NCI-H2081 (cell line): ENCODE measurements around the gene RBFOX2.
A peak's percentile ranks its signal among the peaks of the same experiment; 100 is the strongest.
"Not testable (repeated sequence)": the region's sequence is repeated elsewhere in the genome, so short reads cannot be mapped to it uniquely, and the experiment has no call there.

Source experiments
- DNase-seq, 2 experiments: peaks; one replicate each; lab custom pipeline; 2025; lab: John Stamatoyannopoulos, UW

The RBFOX2 gene

DNA sequence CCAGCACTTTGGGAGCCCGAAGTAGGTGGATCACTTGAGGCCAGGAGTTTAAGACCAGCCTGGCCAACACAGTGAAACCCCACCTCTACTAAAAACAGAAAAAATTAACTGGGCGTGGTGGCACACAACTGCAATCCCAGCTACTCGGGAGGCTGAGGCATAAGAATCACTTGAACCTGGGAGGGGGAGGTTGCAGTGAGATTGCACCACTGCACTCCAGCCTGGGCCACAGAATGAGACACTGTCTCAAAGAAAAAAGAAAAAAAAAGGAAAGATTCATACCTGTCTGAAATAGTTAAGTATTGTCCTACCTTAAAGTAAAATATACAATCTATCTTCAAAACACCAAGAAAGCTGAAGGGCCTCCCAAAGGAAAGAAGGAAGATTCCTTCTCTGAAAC is 20.1 kb downstream of the RBFOX2 start:
- no peak for DNase-seq

DNA sequence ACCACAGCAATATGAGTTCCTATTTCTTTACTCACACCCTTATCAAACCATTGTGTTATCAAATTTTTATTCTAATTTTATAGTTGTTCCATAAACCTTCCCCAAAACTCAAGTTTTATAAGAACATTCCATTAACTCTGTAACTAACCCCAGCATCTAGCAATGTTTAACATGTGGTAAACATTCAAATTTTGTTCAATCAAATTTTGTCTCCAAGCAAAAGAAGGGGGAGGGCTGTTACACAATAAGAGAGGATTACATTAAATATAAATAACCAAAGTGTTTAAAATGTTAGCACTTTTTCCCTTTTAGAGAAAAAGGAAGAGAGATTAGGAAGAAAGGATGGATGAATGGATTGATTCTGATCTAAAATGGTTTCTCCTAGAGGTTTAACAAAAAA is 20.5 kb downstream of the RBFOX2 start:
- no peak for DNase-seq

DNA sequence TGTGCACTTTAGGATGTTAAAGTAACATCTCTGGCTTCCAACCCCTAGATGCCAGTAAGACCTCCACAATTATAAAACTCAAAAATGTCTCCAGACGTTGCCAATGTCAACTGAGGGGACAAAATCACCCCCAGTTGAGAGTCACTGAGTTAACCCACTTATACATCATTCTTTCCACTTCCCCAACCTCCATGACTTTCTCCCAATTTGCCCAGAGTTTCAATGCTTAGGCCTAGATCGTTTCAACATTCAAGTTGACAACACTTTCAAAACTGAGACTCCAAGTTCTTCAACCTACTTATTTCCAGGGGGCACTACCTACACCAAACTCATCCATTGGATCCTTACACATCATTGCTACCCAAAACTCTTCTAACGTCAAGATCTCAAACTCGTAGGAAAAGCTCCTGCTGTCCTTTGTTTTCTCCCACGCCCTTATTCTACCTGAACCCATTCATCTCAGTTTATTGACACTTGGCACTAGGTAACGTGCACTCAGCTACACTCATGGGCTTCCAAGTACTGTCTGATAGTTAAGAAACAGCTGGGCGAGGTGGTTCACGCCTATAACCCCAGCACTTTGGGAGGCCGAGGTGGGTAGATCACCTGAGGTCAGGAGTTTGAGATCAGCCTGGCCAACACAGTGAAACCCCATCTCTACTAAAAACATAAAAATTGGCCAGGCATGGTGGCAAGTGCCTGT is 24.5 kb downstream of the RBFOX2 start:
- DNase-seq = no peak

DNA sequence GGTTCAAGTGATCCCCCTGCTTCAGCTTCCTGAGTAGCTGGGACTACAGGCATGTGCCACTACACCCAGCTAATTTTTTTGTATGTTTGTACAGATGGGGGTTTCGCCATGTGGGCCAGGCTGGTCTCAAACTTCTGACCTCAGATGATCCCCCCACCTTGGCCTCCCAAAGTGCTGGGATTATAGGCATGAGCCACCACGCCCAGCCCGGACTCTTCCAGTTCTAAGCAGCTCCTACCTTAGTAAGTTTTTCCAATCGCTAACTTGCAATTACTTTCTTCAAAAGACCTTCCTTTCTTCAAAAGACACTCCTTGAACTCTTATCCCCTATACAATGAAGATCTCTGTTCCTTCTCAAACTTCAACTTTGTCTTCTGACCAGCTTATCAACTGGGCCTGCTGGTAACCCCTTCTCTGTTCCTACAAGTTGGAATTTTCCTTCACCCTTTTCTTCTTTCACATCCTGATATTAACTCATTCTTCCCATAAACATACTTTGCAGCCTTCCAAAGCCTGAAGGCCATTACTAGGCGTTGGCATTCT is 25.8 kb downstream of the RBFOX2 start:
- no peak for DNase-seq

DNA sequence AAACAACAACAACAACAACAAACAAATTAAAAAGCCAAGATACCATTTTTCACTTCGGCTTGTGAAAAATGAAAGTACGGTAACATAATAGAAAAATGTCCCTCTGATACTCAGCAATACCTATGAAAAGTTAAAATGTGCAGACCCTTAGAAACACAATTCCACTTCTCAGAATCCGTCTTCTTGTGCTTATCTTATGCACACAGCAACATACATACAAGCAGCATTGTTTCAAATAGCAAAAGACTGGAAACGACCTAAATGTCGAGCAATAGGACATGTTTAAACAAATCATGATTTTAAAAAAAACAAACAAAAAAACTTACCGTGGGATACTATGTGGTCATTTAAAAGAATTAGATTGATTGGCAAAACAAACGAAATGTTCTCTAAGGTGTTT is 26.5 kb downstream of the RBFOX2 start:
- no peak for DNase-seq

DNA sequence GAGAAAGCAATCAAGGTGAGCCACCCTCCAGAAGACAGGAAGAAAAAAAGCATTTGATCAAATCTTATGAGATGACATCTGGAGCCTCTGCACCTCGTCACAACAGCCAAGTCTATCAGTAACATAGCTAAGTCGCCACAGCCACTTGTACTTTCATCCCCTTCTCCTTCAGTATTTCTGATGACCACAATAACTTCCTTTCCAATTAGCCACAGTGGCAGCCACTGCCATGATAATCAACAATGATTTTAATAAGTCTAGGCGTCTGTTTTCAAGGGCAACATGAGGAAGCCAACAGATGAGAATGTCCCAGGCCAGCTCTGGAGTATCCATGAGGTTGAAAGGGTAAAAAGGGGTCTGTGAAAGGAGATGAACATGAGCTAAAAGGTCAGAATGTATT is 29.9 kb downstream of the RBFOX2 start:
- no peak for DNase-seq

DNA sequence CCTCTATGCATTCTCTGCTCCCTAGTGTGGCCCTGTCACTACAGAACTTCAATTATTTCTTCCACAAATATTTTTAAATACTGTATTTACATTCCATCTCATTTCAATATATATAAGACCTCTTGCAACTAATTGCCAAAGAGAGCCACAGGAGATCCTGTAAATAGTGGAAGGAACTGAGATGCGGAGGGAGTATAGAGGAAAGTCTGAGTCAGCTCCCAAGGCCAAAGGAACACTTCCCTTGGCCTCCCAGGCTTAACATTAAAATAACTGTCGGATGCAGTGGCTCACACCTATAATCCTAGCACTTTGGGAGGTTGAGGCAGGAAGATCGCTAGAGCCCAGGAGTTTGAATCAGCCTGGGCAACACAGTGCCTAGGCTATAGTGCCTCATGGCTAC is 31.2 kb downstream of the RBFOX2 start:
- DNase-seq = no peak

DNA sequence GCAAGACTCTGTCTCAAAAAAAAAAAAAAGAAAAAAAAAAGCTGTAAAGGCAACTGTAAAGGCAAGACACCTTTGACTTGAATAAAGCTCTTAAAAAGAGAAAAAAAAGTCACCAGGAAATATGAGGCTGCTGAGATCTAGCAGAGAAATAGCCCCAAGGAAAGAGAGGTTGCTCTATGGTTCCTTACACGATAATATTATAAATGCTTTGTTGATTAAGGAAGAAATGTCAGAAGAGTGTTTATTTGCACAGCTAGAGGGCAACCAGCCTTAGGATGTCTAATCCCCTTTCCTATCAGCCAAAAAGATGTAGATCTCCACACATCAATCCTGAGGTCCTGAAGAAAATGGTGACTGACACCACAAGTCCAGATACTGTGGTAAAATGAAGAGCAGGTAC is 32.0 kb downstream of the RBFOX2 start:
- no peak for DNase-seq

DNA sequence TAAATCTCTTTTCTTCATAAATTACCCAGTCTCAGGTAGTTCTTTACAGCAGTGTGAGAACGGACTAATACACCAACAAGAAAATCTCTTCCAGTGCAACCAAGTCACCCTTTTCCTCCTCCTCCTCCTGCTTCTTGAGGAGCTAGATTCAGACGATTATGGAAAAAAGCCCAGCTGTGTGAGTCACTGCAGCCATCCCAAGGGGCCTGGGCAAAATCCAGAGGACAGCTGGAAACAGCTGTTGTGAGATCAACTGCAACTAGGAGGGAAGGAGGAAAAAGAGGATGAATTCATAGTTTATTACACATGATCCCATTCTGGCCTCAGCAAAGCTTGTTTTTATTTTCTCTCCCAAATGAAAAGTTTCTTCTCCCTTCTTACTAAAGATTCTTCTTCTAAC is 32.9 kb downstream of the RBFOX2 start:
- DNase-seq = no peak

DNA sequence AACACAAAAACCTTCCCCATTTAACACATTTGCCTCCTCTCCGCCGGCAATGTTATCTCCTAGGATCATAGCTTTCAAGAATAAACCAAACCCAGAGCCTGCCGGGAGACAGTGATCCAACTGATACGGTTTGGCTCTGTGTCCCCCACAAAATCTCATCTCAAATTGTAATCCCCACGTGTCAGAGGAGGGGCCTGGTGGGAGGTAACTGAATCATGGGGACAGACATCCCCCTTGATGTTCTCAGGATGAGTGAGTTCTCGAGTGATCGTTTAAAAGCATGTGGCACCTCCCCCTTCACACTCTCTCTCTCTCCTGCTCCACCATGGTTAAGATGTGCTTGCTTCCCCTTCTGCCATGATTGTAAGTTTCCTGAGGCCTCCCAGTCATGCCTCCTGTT is 33.3 kb downstream of the RBFOX2 start:
- no peak for DNase-seq

DNA sequence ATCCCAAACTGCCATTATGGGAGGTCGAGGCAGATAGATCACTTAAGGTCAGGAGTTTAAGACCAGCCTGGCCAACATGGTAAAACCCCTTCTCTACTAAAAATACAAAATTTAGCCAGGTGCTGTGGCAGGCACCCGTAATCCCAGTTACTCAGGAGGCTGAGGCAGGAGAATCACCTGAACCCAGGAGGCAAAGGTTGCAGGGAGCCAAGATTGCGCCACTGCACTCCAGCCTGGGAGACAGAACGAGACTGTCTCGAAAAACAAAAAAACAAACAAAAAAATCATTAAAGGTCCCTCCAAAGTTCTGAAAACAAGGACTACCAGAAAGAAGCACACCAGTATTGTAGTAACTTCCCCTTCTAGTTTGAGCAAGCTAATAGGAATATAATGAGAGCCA is 34.9 kb downstream of the RBFOX2 start:
- DNase-seq = not testable (repeated sequence)

DNA sequence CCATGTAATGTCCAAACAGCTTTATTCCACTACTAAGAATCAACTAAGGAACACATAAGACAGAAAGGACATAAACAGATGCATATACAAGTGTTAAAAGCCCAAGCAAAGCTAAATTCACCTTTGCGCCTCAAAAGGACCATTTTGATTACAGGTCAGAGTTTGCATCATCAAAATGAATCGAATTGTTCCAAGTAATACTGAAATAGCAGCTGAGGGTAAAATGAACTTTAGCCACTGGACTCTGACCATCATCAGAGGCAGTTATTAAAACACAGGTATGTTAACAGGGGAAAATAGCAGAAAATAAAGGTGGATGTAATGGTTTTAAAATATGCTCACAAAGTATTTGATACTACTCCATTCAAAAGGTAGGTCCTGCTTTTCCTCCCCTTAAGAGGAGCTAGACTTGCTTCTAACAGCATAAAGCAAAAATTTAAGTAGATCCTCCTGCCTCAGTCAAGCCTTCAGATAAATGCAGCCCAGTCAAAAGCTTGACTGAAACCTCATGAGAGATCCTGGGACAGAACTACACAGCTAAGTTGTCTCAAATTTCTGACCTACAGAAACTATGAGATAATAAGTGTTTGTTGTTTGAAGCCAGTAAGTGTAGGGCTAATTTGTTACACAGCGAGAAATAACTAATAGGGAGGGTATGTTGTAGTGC is 35.4 kb downstream of the RBFOX2 start:
- no peak for DNase-seq

DNA sequence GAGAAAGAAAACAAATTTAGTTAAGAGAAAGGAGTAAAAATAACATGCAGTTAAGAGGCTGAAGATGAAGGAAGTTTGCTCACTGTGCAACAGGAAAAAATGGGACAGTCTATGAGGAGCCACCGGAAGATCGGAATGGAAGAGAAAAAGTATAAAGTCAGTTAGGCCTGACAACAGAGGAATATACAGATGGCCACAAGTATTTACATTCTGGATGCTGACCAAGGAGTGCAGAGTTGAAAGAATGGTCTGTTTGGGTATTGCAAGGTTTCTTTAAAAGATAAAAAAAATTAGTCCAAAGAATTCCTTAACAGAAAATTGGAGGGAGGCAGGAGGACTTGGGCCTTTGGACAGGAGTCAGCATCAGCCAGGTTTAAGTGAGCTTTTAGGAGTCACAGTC is 37.5 kb downstream of the RBFOX2 start:
- DNase-seq = no peak

DNA sequence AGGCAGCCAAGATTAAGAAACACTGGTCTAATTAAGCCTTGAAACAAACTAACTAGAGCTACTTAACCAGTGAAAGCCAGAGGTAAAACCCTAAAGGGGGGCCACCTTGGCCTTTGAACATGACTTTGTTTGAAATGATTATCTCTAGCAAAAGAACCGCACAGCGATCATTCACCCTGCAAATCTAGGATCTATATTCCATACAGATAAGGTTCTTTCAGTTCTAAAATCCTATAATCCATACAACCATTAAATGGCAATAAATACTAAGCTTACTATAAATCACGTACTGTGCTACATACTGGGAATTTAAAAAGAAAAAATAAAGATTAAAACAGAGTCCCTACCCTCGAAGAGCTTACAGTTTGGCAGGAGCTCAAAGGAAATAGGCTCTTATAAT is 40.6 kb downstream of the RBFOX2 start:
- DNase-seq = no peak

DNA sequence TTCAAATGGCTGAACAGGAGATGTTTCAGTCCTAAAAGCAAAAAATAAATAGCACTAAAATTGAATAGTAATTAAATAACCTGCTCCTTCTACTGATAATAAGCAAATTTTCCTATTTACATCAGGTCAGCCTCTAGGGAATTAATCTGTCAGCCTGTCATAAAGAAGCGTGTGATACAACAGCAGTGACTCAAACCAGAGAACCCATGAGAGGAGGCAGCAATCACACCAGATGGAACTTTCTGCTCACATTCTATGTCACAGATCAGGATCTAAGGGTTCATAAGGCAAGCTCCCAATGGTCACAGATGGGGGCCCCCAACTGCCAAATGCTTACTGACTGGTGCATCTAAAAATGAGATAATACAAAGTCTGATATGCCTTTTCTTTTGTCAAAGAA is 41.1 kb downstream of the RBFOX2 start:
- DNase-seq = no peak

DNA sequence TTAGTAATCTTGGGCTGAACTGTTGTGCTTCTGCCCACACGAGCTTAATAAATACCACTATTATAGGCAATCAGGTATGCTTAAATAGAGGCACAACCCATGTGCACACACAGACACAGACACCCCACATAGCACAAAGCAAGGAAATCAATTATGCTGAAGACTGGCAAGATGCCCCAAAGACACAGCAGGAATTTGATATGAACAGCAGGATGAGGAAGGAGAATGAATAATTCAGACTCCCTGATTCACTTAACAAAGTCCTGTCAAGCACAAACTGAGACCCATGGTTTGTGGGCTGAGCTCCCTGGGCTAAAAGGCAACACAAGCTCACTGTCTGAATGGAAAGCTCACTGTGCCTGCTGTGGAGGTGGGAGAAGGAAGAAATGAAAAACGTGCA is 42.5 kb downstream of the RBFOX2 start:
- DNase-seq = no peak

DNA sequence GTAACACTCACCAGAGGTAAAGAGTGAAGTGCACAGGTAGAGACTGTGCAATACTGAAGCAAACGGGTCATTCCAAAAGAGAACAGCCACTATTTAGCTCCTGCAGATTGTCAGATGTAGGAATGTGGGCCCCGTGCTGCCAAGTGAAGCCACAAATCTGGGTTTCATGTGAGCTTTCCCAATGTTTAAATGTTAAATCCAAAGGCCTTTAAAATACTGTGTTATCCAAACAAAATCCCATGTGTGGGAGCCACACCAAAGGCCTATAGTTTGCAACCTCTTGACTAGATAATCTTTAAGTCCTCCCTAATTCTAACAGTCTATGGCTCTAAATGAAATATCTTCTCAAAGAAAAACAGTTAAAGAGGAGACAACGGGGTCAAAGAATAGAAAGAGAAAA is 43.3 kb downstream of the RBFOX2 start:
- DNase-seq = no peak

DNA sequence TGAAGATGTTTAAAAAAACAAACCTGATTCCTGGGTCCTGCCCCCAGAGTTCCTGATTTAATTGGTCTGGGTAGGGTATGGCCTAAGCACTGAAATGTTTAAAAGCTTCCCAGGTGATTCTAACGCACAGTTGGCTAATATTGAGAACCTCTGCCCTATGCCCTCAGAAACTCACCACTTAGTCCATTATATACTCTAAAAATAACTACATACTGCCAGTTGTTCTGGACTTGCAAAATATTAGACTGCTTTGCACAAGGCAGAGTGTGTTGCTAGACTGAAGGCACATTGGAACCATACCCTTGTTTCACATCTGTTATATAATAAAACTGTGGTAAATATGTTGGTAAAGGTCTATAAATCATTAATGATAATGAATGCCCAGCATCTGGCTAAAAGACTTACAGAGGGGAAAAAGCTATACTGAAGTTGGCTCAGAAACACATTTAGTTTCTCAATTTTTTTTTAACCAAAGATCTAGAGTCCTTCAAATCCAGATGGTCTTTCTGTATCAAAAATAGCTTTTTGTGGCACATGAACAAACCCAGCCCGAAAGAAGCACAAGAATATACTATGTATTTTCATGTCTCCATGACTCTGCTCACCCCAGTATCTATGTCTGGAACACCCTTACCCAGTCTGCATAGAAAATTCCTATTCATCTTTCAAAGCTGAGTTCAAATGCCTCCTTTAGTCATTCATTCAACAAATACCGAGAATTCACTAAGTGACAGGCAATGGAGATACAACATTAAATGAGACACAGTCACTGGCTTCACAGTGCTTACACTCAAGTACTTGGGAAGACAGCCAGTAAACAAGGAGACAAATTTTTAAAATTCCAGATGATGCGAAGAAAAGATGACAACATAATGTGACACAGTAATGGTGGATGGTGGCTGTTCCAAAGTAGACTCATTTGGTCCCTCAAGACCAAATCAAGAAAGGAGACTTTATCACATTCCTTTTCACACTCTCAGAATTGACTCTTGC is 44.1 kb downstream of the RBFOX2 start:
- DNase-seq = no peak

DNA sequence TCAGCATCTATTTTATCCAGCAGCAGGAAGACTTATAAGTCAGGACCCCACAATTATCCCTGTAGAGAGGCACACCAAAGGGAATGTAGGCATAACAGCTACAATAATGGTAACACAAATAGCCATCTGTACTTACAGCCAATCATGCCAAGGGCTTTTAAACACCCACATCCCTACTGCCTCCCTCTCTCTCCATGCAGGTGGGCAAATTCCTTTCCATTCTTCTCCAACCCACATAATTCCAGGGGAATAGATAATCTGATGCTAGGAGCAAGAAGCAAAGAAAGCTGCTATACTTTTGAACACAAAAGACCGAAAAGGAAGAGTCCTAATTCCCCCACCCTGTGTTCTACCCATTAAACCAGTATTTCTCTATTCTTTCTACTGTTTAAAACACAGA is 46.7 kb downstream of the RBFOX2 start:
- DNase-seq = peak; percentile 26 to 60

DNA sequence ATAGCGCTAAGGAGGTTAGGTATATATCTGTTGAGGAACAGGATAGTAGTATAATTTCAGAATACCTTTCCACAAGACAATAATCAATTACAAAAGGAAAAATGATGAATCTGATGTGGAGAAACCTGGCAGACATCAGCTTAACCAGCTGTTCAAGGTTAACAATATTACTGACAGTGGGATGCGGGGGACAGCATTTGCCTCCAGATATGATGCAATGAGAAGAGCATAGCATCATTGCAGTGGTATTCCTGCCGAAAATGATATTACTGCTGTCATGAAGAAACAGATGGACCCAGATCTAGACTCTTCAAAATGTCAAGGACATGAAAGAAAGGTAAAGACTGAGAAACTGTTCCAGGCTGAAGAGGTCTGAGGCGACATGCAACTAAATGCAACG is 49.7 kb downstream of the RBFOX2 start:
- DNase-seq = no peak

DNA sequence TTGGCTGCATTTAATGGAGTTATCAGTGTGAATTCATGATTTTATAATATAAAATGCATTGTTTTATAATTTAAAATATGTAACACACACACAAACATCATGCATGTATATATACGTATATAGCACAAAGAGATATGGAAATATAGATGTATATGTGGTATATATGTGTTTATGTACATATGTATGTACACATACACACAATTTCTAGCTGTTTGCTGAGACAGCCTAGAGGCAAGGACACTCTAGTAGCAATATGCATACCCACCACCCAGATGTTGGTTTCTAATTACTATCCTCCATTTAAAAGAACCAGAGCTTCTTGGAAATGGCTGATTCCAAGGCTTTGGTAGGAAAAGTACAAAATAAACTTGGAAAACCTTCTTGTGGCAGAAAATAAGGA is 50.4 kb downstream of the RBFOX2 start:
- no peak for DNase-seq

DNA sequence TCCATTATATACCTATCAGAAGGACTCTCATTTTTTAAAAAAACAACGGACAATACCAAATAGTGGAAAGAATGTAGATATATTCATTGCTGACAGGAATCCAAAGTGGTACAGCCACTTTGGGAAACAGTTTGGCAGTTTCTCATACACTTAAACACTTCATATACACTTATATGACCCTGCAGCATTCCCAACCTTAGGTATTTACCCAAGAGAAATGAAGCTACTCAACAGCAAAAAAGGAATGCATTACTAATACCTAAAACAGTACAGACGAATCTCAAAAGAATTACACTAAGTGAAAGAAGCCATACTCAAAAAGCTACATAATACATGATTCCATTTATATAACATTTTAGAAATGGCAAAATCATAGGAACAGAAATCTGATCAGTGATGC is 51.5 kb downstream of the RBFOX2 start:
- DNase-seq = no peak

DNA sequence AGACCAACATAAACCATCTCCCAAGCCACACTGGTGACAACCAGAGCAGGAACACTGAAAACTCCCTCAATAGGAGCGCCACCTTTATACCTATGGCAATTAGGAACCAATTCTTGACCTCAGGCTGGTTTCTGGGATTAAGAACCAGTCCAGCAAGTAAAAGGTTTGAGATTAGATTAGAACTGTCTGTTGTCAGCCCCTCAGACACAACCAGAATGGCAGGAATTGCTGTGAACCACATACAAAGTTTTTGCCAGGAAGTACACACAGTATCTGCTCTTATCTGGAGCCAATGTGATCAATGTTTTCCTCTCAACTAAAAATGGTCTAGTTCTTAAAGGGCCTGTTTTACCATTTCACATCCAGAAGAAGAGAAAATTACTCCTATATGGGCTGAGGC is 55.2 kb downstream of the RBFOX2 start:
- no peak for DNase-seq
